ENCODE measurements around the gene HPCAL4.

DNA sequence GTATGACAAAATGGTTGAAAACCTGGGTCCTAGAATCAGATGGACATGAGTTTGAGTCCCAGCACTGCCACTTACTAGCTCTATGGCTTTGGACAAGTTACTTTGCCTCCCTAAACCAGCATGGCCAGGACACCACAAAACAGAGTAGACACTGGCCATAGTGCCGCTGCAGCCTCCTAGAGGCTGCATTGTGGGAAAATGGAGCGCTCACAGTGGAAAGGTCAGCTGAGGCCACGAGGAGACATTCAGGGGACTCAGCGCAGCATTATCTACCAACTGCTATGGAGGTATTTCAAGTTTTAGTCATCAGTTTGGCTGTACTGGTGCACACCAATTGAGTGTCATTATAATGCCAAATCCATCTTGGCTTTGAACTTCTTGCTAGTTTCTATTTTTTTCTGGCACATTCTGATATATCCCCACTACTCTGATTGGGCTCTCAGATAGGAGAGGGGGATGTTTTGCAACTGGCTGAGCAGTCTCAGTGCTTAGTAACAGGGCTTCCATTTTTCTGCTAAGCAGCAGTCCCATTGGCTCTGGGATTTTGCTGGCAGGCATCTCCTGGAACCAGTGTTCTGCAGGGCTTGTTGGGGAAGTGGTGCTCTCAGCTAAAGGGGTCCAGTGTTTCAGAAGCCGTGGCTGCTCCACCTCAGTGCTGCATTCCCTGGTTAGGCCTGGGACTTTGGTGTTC is 35.5 kb downstream of the HPCAL4 start:
- TF ChIP-seq, protein P1, sequence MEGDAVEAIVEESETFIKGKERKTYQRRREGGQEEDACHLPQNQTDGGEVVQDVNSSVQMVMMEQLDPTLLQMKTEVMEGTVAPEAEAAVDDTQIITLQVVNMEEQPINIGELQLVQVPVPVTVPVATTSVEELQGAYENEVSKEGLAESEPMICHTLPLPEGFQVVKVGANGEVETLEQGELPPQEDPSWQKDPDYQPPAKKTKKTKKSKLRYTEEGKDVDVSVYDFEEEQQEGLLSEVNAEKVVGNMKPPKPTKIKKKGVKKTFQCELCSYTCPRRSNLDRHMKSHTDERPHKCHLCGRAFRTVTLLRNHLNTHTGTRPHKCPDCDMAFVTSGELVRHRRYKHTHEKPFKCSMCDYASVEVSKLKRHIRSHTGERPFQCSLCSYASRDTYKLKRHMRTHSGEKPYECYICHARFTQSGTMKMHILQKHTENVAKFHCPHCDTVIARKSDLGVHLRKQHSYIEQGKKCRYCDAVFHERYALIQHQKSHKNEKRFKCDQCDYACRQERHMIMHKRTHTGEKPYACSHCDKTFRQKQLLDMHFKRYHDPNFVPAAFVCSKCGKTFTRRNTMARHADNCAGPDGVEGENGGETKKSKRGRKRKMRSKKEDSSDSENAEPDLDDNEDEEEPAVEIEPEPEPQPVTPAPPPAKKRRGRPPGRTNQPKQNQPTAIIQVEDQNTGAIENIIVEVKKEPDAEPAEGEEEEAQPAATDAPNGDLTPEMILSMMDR (IDR thresholded peaks at IDR 0.05), result no peak
- no peak for TF ChIP-seq POLR2A (IDR thresholded peaks at IDR 0.05)
